H9 (cell line): Measurements from ENCODE around the gene KCNAB3. TPM values are rescaled to one million over a fixed set of nuclear protein-coding genes. Genes with fewer than 3 reads are reported as not detected.

Source experiments
- DNase-seq: peaks from one replicate; pipeline ENCODE4 v3.0.0-alpha.2; 2017
- H2AFZ ChIP-seq: one replicate; pipeline ENCODE4 v1.6.1; 2013; ENCODE audit warnings: mild to moderate bottlenecking, low read length, control low read depth, moderate library complexity
- H2AK5ac ChIP-seq: 2 replicates; pipeline ENCODE4 v1.6.1; 2013; ENCODE audit warnings: low read length, control low read depth, mixed read lengths; ENCODE audit not compliant: insufficient read length
- H2BK120ac ChIP-seq: one replicate; pipeline ENCODE4 v1.6.1; 2013; ENCODE audit warnings: low read depth, mild to moderate bottlenecking, low read length, control low read depth, inconsistent platforms; ENCODE audit not compliant: poor library complexity, severe bottlenecking
- H2BK12ac ChIP-seq: 2 replicates; pipeline ENCODE4 v1.6.1; 2013; ENCODE audit warnings: low read length, control low read depth, mixed read lengths, low read depth; ENCODE audit not compliant: insufficient read length
- H2BK15ac ChIP-seq: 2 replicates; pipeline ENCODE4 v1.6.1; 2013; ENCODE audit warnings: low read depth, low read length, control low read depth
- H2BK20ac ChIP-seq: one replicate; pipeline ENCODE4 v1.6.1; 2013; ENCODE audit warnings: low read depth, mild to moderate bottlenecking, low read length, control low read depth, inconsistent platforms; ENCODE audit not compliant: poor library complexity, severe bottlenecking
- H2BK5ac ChIP-seq: 2 replicates; pipeline ENCODE4 v1.6.1; 2013; ENCODE audit warnings: low read length, control low read depth, mixed read lengths; ENCODE audit not compliant: insufficient read length
- H3K14ac ChIP-seq: 2 replicates; pipeline ENCODE4 v1.6.1; 2013; ENCODE audit warnings: low read length, control low read depth; ENCODE audit not compliant: insufficient read depth
- H3K18ac ChIP-seq: 2 replicates; pipeline ENCODE4 v1.6.1; 2013; ENCODE audit warnings: low read depth, mild to moderate bottlenecking, mixed read lengths, low read length, control low read depth; ENCODE audit not compliant: insufficient read length
- H3K23ac ChIP-seq: 2 replicates; pipeline ENCODE4 v1.6.1; 2013; ENCODE audit warnings: low read length, control low read depth, mixed read lengths, low read depth; ENCODE audit not compliant: insufficient read length
- H3K23me2 ChIP-seq: 2 replicates; pipeline ENCODE4 v1.6.1; 2013; ENCODE audit warnings: low read depth, mild to moderate bottlenecking, mixed read lengths, low read length, control low read depth; ENCODE audit not compliant: insufficient read length, poor library complexity, severe bottlenecking
- H3K27ac ChIP-seq: 2 replicates; pipeline ENCODE4 v1.5.1; 2013; ENCODE audit warnings: low read length, control low read depth, mixed read lengths, low read depth; ENCODE audit not compliant: insufficient read length
- H3K27me3 ChIP-seq: 2 replicates; pipeline ENCODE4 v1.6.1; 2013; ENCODE audit warnings: low read length, control low read depth, inconsistent platforms; ENCODE audit not compliant: insufficient read depth
- H3K4ac ChIP-seq: 2 replicates; pipeline ENCODE4 v1.6.1; 2013; ENCODE audit warnings: low read depth, mild to moderate bottlenecking, control low read depth, inconsistent platforms, low read length, moderate library complexity
- H3K4me1 ChIP-seq: 2 replicates; pipeline ENCODE4 v1.6.1; 2013; ENCODE audit warnings: low read length, control low read depth, inconsistent platforms; ENCODE audit not compliant: insufficient read depth
- H3K4me2 ChIP-seq: 2 replicates; pipeline ENCODE4 v1.6.1; 2013; ENCODE audit warnings: low read length, control low read depth, mixed read lengths; ENCODE audit not compliant: insufficient read length, insufficient read depth
- H3K56ac ChIP-seq: 2 replicates; pipeline ENCODE4 v1.6.1; 2013; ENCODE audit warnings: low read depth, mild to moderate bottlenecking, mixed read lengths, low read length, control low read depth; ENCODE audit not compliant: insufficient read length
- H3K79me1 ChIP-seq: 2 replicates; pipeline ENCODE4 v1.6.1; 2013; ENCODE audit warnings: low read depth, mild to moderate bottlenecking, moderate library complexity, low read length, control low read depth, inconsistent platforms; ENCODE audit not compliant: insufficient read depth, poor library complexity, severe bottlenecking
- H3K79me2 ChIP-seq: 2 replicates; pipeline ENCODE4 v1.6.1; 2013; ENCODE audit warnings: low read length, control low read depth, inconsistent platforms; ENCODE audit not compliant: insufficient read depth
- H3K9ac ChIP-seq: 2 replicates; pipeline ENCODE4 v1.6.1; 2013; ENCODE audit warnings: low read length, control low read depth, mixed read lengths; ENCODE audit not compliant: insufficient read length; ENCODE audit errors: extremely low read depth
- H3K9me3 ChIP-seq: one replicate; pipeline ENCODE4 v1.6.1; 2013; ENCODE audit warnings: low read depth, low read length, inconsistent platforms; ENCODE audit not compliant: control insufficient read depth
- H3T11ph ChIP-seq: one replicate; pipeline ENCODE4 v1.6.1; 2013; ENCODE audit warnings: mild to moderate bottlenecking, low read length, control low read depth, inconsistent platforms
- H4K20me1 ChIP-seq: one replicate; pipeline ENCODE4 v1.6.1; 2013; ENCODE audit not compliant: control insufficient read depth, insufficient read length, insufficient read depth
- H4K5ac ChIP-seq: 2 replicates; pipeline ENCODE4 v1.6.1; 2013; ENCODE audit warnings: low read depth, mild to moderate bottlenecking, mixed read lengths, low read length, control low read depth; ENCODE audit not compliant: insufficient read length
- H4K8ac ChIP-seq: replicated peaks from 2 replicates; pipeline ENCODE4 v1.6.1; 2013; ENCODE audit warnings: low read length, control low read depth, mixed read lengths, low read depth; ENCODE audit not compliant: insufficient read length
- H4K91ac ChIP-seq: 2 replicates; pipeline ENCODE4 v1.6.1; 2013; ENCODE audit warnings: low read depth, mild to moderate bottlenecking, moderate library complexity, mixed read lengths, low read length, control low read depth; ENCODE audit not compliant: insufficient read length
- H3K27ac Mint-ChIP-seq, 3 experiments: 2 replicates in 2 of 3; 3 replicates in 1 of 3; pipeline ENCODE4 v1.8.0; 2020 to 2021; ENCODE audit warnings: mixed read lengths in 3 of 3, mild to moderate bottlenecking in 1 of 3, moderate library complexity in 1 of 3
- H3K27me3 Mint-ChIP-seq: 2 replicates; pipeline ENCODE4 v1.8.0; 2021; ENCODE audit warnings: low read depth, mild to moderate bottlenecking, moderate library complexity, mixed read lengths
- H3K36me3 Mint-ChIP-seq, 3 experiments: 2 replicates in 2 of 3; 3 replicates in 1 of 3; pipeline ENCODE4 v1.8.0; 2020 to 2021; ENCODE audit warnings: low read depth in 3 of 3, mixed read lengths in 3 of 3; ENCODE audit not compliant: insufficient read depth in 1 of 3
- H3K4me1 Mint-ChIP-seq, 2 experiments: 2 replicates each; pipeline ENCODE4 v1.8.0; 2020; ENCODE audit warnings: mixed read lengths in 2 of 2
- H3K4me3 Mint-ChIP-seq, 2 experiments: 2 replicates in 1 of 2; 3 replicates in 1 of 2; pipeline ENCODE4 v1.8.0; 2020 to 2021; ENCODE audit warnings: mild to moderate bottlenecking in 2 of 2, mixed read lengths in 2 of 2, moderate library complexity in 1 of 2
- H3K9me3 Mint-ChIP-seq, 2 experiments: 2 replicates in 1 of 2; 3 replicates in 1 of 2; pipeline ENCODE4 v1.8.0; 2020; ENCODE audit warnings: mild to moderate bottlenecking in 2 of 2, mixed read lengths in 2 of 2, moderate library complexity in 1 of 2
- CTCF ChIP-seq: fragments of 200-600 bp; sonication (generic); conservative IDR thresholded peaks from 3 replicates; pipeline ENCODE4 v1.8.0; 2021; ENCODE audit warnings: antibody characterized with exemption, mild to moderate bottlenecking
- WGBS: extraction: QIAGEN DNeasy Blood & Tissue Kit; methylation state at CpG from one replicate; pipeline ENCODE4 v1.1.7; 2013; ENCODE audit warnings: missing lambda C conversion rate, low lambda C conversion rate, mixed read lengths; ENCODE audit not compliant: insufficient read length; ENCODE audit errors: extremely low coverage; 5-methylcytosine and 5-hydroxymethylcytosine counted together
- total RNA-seq: library from RNA; stranded (reverse); gene quantifications from 2 replicates; pipeline ENCODE4 v1.2.1, GENCODE V29; 2021

KCNAB3 gene
- total RNA-seq, 1 experiment from 2014 or later: 6.4 TPM

- Histone ChIP-seq H2BK5ac (no peak overlapping the region), H3K79me1 (no peaks in the 10 kb centered on the region), H3K27me3 (no peaks in the 10 kb centered on the region; the same call in 1 of the 2 replicates), H4K20me1 (no peaks in the 10 kb centered on the region), H3K4me1 (no peaks in the 10 kb centered on the region), H2BK12ac (no peak overlapping the region), H2AK5ac (no peak overlapping the region), H2BK15ac (no peak overlapping the region), H3K4me2 (no peak overlapping the region), H3T11ph (no peak overlapping the region), H3K18ac (no peak overlapping the region), H3K9me3 (no peaks in the 10 kb centered on the region), H3K56ac (no peak overlapping the region), H2BK20ac (no peak overlapping the region), H3K27ac (no peak overlapping the region), H3K9ac (no peak overlapping the region), H3K79me2 (no peaks in the 10 kb centered on the region), H2BK120ac (no peak overlapping the region), H3K4ac (no peak overlapping the region), H4K5ac (no peak overlapping the region), H4K91ac (no peak overlapping the region), H3K14ac (no peak overlapping the region; the same call in 1 of the 2 replicates), H2AFZ (no peak overlapping the region), H4K8ac (no peak overlapping the region), H3K23ac (no peak overlapping the region), H3K23me2 (peaks cover 28% of the 10 kb centered on the region)
- WGBS: no CpG with 5 or more reads among the region's 11 CpGs
- TF ChIP-seq CTCF: peak; percentile 28; the same call in 1 of the 3 replicates
- Mint-ChIP-seq H3K27me3 (no peaks in the 10 kb centered on the region; the same call in none of the 2 replicates), H3K36me3 (peaks cover 0 to 24% (median 7%) of the 10 kb centered on the region in 3 experiments; a peak in 5 of 7 replicates), H3K4me1 (peaks cover 0 to 4% of the 10 kb centered on the region in 2 experiments; a peak in 3 of 4 replicates), H3K27ac (no peak overlapping the region), H3K4me3 (no peak overlapping the region; a peak in 1 of 5 replicates), H3K9me3 (no peaks in the 10 kb centered on the region)
- peak; percentile 71 for DNase-seq
Measured at GRCh38 chr17:7889166-7889955, 40.3 kb downstream of the KCNAB3 start.
